Measurements from ENCODE around the gene SMIM15.

SMIM15 gene

GRCh38 chr5:61162832-61163567 is 732 bp upstream of the SMIM15 start (continued):
- peak; percentile 8 for TF ChIP-seq ZBTB48 (tag by site-specific recombination; IDR thresholded peaks at IDR 0.05)

- peaks cover 28 to 48% of the 10 kb centered on the region in 2 experiments for H3K36me3 ChIP-seq (ENCODE audit: control insufficient read depth in 2 of 2, insufficient read depth in 1 of 2, low read length in 2 of 2)
- POLR2A ChIA-PET = interaction anchor here (0.6 to 1.1 kb wide), 2 partner anchors 171 to 206 kb away, joined by 4 to 6 read pairs; partner anchors contain the start of gene ZSWIM6
- CTCF ChIA-PET = no interaction called here
These were observed 1.8 kb downstream of the SMIM15 start for GRCh38 chr5:61160497-61160896.

GRCh38 chr5:61159836-61160235 is 2.4 kb downstream of the SMIM15 start:
- Histone ChIP-seq H3K27ac (ENCODE audit: extremely low read depth, low read depth, low read length) (no peak overlapping the region), H3K9me3 (ENCODE audit: control insufficient read depth, insufficient read depth, low read depth, low read length) (no peaks in the 10 kb centered on the region), H3K4me1 (ENCODE audit: control insufficient read depth, insufficient read depth, low read length) (peaks cover 2% of the 10 kb centered on the region; the same call in 1 of the 2 replicates), H3K36me3 (ENCODE audit: control insufficient read depth in 2 of 2, insufficient read depth in 1 of 2, low read length in 2 of 2) (peaks cover 28 to 49% of the 10 kb centered on the region in 2 experiments), H3K4me3 (ENCODE audit: low read depth, low read length) (no peak overlapping the region)
- ChIA-PET CTCF (no interaction called here), POLR2A (interaction anchor here (0.6 to 1.1 kb wide), 2 partner anchors 172 to 207 kb away, joined by 4 to 6 read pairs; partner anchors contain the start of gene ZSWIM6)
- peak; percentile 25; the same call in 1 of the 2 replicates for TF ChIP-seq ZBTB6 (tag by site-specific recombination; IDR thresholded peaks at IDR 0.05)
- TF ChIP-seq ZFP3 (tag by site-specific recombination; IDR thresholded peaks at IDR 0.05; ENCODE audit: low read depth) = no peak

More at GRCh38 chr5:61160497-61160896, 1.8 kb downstream of the SMIM15 start:
- H3K9me3 ChIP-seq (ENCODE audit: control insufficient read depth, insufficient read depth, low read depth, low read length) = no peaks in the 10 kb centered on the region
- H3K4me3 ChIP-seq (ENCODE audit: low read depth, low read length) = no peak overlapping the region
- H3K27ac ChIP-seq (ENCODE audit: extremely low read depth, low read depth, low read length) = no peak overlapping the region
- no peak for TF ChIP-seq ZNF530 (tag by site-specific recombination; IDR thresholded peaks at IDR 0.05; ENCODE audit: low read depth)
- TF ChIP-seq ZNF302 (tag by site-specific recombination; IDR thresholded peaks at IDR 0.05; ENCODE audit: low read depth) = no peak
- no peak for TF ChIP-seq ZNF404 (tag by site-specific recombination; IDR thresholded peaks at IDR 0.05)
- peaks cover 2% of the 10 kb centered on the region; the same call in 1 of the 2 replicates for H3K4me1 ChIP-seq (ENCODE audit: control insufficient read depth, insufficient read depth, low read length)

GRCh38 chr5:61159070-61159469 is 3.2 kb downstream of the SMIM15 start:
- H3K4me3 ChIP-seq (ENCODE audit: low read depth, low read length) = no peak overlapping the region
- ChIA-PET POLR2A (interaction anchor here (1.1 kb wide), 1 partner anchor 13 kb away, joined by 5 read pairs; no protein-coding TSS in a partner anchor), CTCF (interaction anchor here (0.6 kb wide), 3 partner anchors 103 to 872 kb away, joined by 3 to 5 read pairs (median 4); no protein-coding TSS in a partner anchor)
- no peaks in the 10 kb centered on the region for H3K9me3 ChIP-seq (ENCODE audit: control insufficient read depth, insufficient read depth, low read depth, low read length)
- no peak overlapping the region for H3K27ac ChIP-seq (ENCODE audit: extremely low read depth, low read depth, low read length)
- peaks cover 2% of the 10 kb centered on the region; the same call in 1 of the 2 replicates for H3K4me1 ChIP-seq (ENCODE audit: control insufficient read depth, insufficient read depth, low read length)
- H3K36me3 ChIP-seq (ENCODE audit: control insufficient read depth in 2 of 2, insufficient read depth in 1 of 2, low read length in 2 of 2) = peaks cover 28 to 45% of the 10 kb centered on the region in 2 experiments
- TF ChIP-seq WT1 (tag by site-specific recombination; IDR thresholded peaks at IDR 0.05) (no peak), ZNF324 (tag by site-specific recombination; IDR thresholded peaks at IDR 0.05) (no peak), ZSCAN5A (tag by site-specific recombination; IDR thresholded peaks at IDR 0.05) (no peak), ZNF391 (tag by site-specific recombination; IDR thresholded peaks at IDR 0.05; ENCODE audit: borderline replicate concordance, low read depth) (no peak), ZNF26 (tag by site-specific recombination; IDR thresholded peaks at IDR 0.05) (no peak), ZBTB10 (tag by site-specific recombination; IDR thresholded peaks at IDR 0.05) (no peak), ZNF112 (tag by site-specific recombination; IDR thresholded peaks at IDR 0.05) (no peak), ZNF335 (tag by site-specific recombination; conservative IDR thresholded peaks at IDR 0.05) (no peak), ZNF747 (tag by site-specific recombination; IDR thresholded peaks at IDR 0.05) (no peak), GLIS2 (tag by site-specific recombination; IDR thresholded peaks at IDR 0.05) (no peak), ZNF423 (tag by site-specific recombination; IDR thresholded peaks at IDR 0.05) (no peak), PRDM1 (tag by site-specific recombination; IDR thresholded peaks at IDR 0.05) (no peak)

Measured in HEK293 (cell line).